ENCODE data around the gene ZNF880. TPM values are rescaled to one million over a fixed set of nuclear protein-coding genes. Genes with fewer than 3 reads are reported as not detected.

The ZNF880 gene
- total and polyA plus RNA-seq, 2 of the 8 experiments (the other 6 are each of a cell fraction or from before 2014, with no cell fraction given), result 11.4 to 25.9 TPM

GRCh38 chr19:52335768-52336116, 34.0 kb upstream of the ZNF880 start:
- Histone ChIP-seq H4K20me1 (replicated peaks in 1 of 2; ENCODE audit: control insufficient read depth in 1 of 2, insufficient read depth in 2 of 2, low read length in 2 of 2) (peaks cover 0 to 1% of the 10 kb centered on the region in 2 experiments), H3K56ac (replicated peaks; ENCODE audit: insufficient read length, low read depth, low read length) (no peak overlapping the region), H2AFZ (ENCODE audit: low read length) (0 out of 2 replicates have a peak overlapping the region, but pooled peaks have one; percentile 64), H2BK20ac (ENCODE audit: low read length) (no peak overlapping the region), H4K91ac (replicated peaks; ENCODE audit: insufficient read length, low read length) (no peak overlapping the region), H3K23ac (ENCODE audit: insufficient read length) (no peak overlapping the region), H3K79me2 (ENCODE audit: control insufficient read depth in 1 of 2, insufficient read depth in 2 of 2, low read length in 2 of 2) (no peaks in the 10 kb centered on the region), H3K4me1 (replicated peaks in 1 of 4; ENCODE audit: control insufficient read depth in 3 of 4, insufficient read depth in 4 of 4, low read length in 3 of 4) (no peaks in the 10 kb centered on the region), H3K27ac (ENCODE audit: low read depth, low read length) (no peak overlapping the region), H3K79me1 (ENCODE audit: low read depth, low read length) (no peaks in the 10 kb centered on the region), H3K9me3 (ENCODE audit: insufficient read depth in 2 of 2, low read depth in 1 of 2, low read length in 1 of 2) (peaks cover 29 to 30% of the 10 kb centered on the region in 2 experiments), H3K9ac (replicated peaks in 1 of 4; ENCODE audit: extremely low read depth in 1 of 4, low read depth in 3 of 4, low read length in 3 of 4) (peak overlapping the region in 1 of 4 experiments; percentile 18; a peak in 3 of 7 replicates), H3K18ac (ENCODE audit: extremely low read depth, low read length) (no peak overlapping the region), H3K4me3 (ENCODE audit: extremely low read depth in 1 of 4, insufficient read depth in 2 of 4, low read depth in 3 of 4, low read length in 4 of 4) (peak overlapping the region; percentile 79 to 95 (median 92); a peak in 6 of 8 replicates), H3K27me3 (replicated peaks in 1 of 4; ENCODE audit: control insufficient read depth in 3 of 4, extremely low read depth in 1 of 4, insufficient read depth in 3 of 4, low read length in 3 of 4) (no peaks in the 10 kb centered on the region), H2BK12ac (ENCODE audit: low read depth, low read length) (no peak overlapping the region), H4K8ac (ENCODE audit: extremely low read depth, insufficient read depth, low read length) (peak overlapping the region; percentile 25; the same call in 1 of the 2 replicates), H2BK120ac (replicated peaks; ENCODE audit: low read depth, low read length) (no peak overlapping the region), H3K14ac (ENCODE audit: insufficient read length) (no peak overlapping the region), H3K36me3 (ENCODE audit: control insufficient read depth in 2 of 4, insufficient read depth in 4 of 4, low read length in 3 of 4) (peaks cover 0 to 4% (median 0%) of the 10 kb centered on the region in 4 experiments; a peak in 1 of 8 replicates), H2BK5ac (ENCODE audit: low read depth, low read length) (no peak overlapping the region), H3K4me2 (ENCODE audit: insufficient read depth in 1 of 2, low read depth in 2 of 2, low read length in 2 of 2) (peak overlapping the region; percentile 84 to 96), H3K23me2 (ENCODE audit: low read depth, low read length) (peaks cover 9% of the 10 kb centered on the region; the same call in 1 of the 2 replicates), H2AK5ac (ENCODE audit: low read depth, low read length) (no peak overlapping the region), H4K5ac (ENCODE audit: insufficient read length, low read depth, low read length) (peak overlapping the region; percentile 43), H2BK15ac (ENCODE audit: low read length) (no peak overlapping the region), H3K4ac (replicated peaks; ENCODE audit: insufficient read length, low read depth, low read length) (no peak overlapping the region)
- no peak for DNase-seq (ENCODE audit: low read depth in 1 of 2, low spot score in 2 of 2)
- 70% methylated on average over 9 of the region's 9 CpGs; no CpG with 5 or more reads in 1 of the 2 experiments for WGBS, 2 experiments (ENCODE audit: extremely low coverage in 1 of 2, insufficient coverage in 1 of 2, insufficient read length in 1 of 2, insufficient replicate concordance in 2 of 2, low coverage in 1 of 2, low lambda C conversion rate in 2 of 2, missing lambda C conversion rate in 1 of 2)
- POLR2A ChIA-PET (ENCODE audit: partially characterized antibody), result interaction anchor here (0.5 to 1.5 kb wide), 7 partner anchors 8 to 197 kb away, joined by 3 to 4 read pairs (median 3); no protein-coding TSS in a partner anchor
- CTCF ChIA-PET (ENCODE audit: partially characterized antibody), result interaction anchor here (1.5 to 2.1 kb wide), 2 partner anchors 10 to 30 kb away, joined by 4 to 10 read pairs; no protein-coding TSS in a partner anchor
- no peak for FAIRE-seq
- TF ChIP-seq SP1 (IDR thresholded peaks at IDR 0.05; ENCODE audit: low read depth, low read length) (no peak), SRF (IDR thresholded peaks at IDR 0.05; ENCODE audit: low read depth, low read length) (no peak), SIN3A (conservative IDR thresholded peaks at IDR 0.05 in 1 of 2, IDR thresholded peaks at IDR 0.05 in 1 of 2; ENCODE audit: low read depth in 1 of 2, low read length in 2 of 2) (no peak), EP300 (IDR thresholded peaks at IDR 0.05; ENCODE audit: borderline replicate concordance in 1 of 2, low read depth in 2 of 2, low read length in 2 of 2) (no peak), RAD21 (IDR thresholded peaks at IDR 0.05 in 1 of 2, conservative IDR thresholded peaks at IDR 0.05 in 1 of 2; ENCODE audit: low read depth in 2 of 2, low read length in 2 of 2) (no peak), ATF2 (IDR thresholded peaks at IDR 0.05; ENCODE audit: low read length) (no peak), E2F6 (IDR thresholded peaks at IDR 0.05) (no peak), RXRA (IDR thresholded peaks at IDR 0.05; ENCODE audit: insufficient read depth, low read depth, low read length) (no peak), SIX5 (IDR thresholded peaks at IDR 0.05; ENCODE audit: low read depth, low read length) (no peak), HDAC6 (IDR thresholded peaks at IDR 0.05; ENCODE audit: low read depth, low read length) (no peak)

Data from H1 (cell line).